Natural killer cell (primary cell): ENCODE results near the gene UGT1A8. TPM values are rescaled to one million over a fixed set of nuclear protein-coding genes. Genes with fewer than 3 reads are reported as not detected.

Source experiments
- ATAC-seq, 3 donors: fragments of 150-1000 bp in 2 of 3; fragments of 200-7000 bp in 1 of 3; cut with Tn5 transposase; 1 replicate in 1 of 3; 2 replicates in 2 of 3; pipeline ENCODE4 v1.10.0; 2021; ENCODE audit warnings: mild to moderate bottlenecking in 2 of 3, moderate library complexity in 2 of 3
- DNase-seq, 2 donors: peaks; one replicate each; pipeline versions ENCODE4 v3.0.0 to v3.0.0-alpha.2; 2013 to 2021; ENCODE audit warnings: mixed read lengths in 1 of 2
- H3K27ac ChIP-seq: one replicate; pipeline ENCODE4 v1.5.1; 2013; ENCODE audit warnings: mild to moderate bottlenecking, low read length
- H3K27me3 ChIP-seq: one replicate; pipeline ENCODE4 v1.6.1; 2013; ENCODE audit warnings: low read length; ENCODE audit not compliant: control insufficient read depth, insufficient read depth
- H3K36me3 ChIP-seq: one replicate; pipeline ENCODE4 v1.6.1; 2013; ENCODE audit warnings: low read length; ENCODE audit not compliant: control insufficient read depth, insufficient read depth
- H3K4me1 ChIP-seq: one replicate; pipeline ENCODE4 v1.6.1; 2013; ENCODE audit warnings: low read length; ENCODE audit not compliant: control insufficient read depth, insufficient read depth
- H3K4me3 ChIP-seq: one replicate; pipeline ENCODE4 v1.5.1; 2013; ENCODE audit warnings: low read length
- H3K9me3 ChIP-seq: one replicate; pipeline ENCODE4 v1.6.1; 2013; ENCODE audit warnings: low read length; ENCODE audit not compliant: control insufficient read depth, insufficient read depth
- H3K27ac Mint-ChIP-seq, 2 donors: one replicate each; pipeline ENCODE4 v1.8.0; 2022; ENCODE audit warnings: mild to moderate bottlenecking in 2 of 2, mixed read lengths in 2 of 2, moderate library complexity in 1 of 2
- H3K27me3 Mint-ChIP-seq, 2 donors: one replicate each; pipeline ENCODE4 v1.8.0; 2022; ENCODE audit warnings: low read depth in 2 of 2, mixed read lengths in 2 of 2
- H3K36me3 Mint-ChIP-seq: one replicate; pipeline ENCODE4 v1.8.0; 2022; ENCODE audit warnings: mixed read lengths
- H3K4me1 Mint-ChIP-seq, 2 donors: one replicate each; pipeline ENCODE4 v1.8.0; 2022; ENCODE audit warnings: mixed read lengths in 2 of 2
- H3K4me3 Mint-ChIP-seq: one replicate; pipeline ENCODE4 v1.8.0; 2022; ENCODE audit warnings: mild to moderate bottlenecking, moderate library complexity, mixed read lengths
- H3K9me3 Mint-ChIP-seq, 2 donors: one replicate each; pipeline ENCODE4 v1.8.0; 2022; ENCODE audit warnings: mixed read lengths in 2 of 2
- CTCF ChIP-seq: fragments of 200-600 bp; IDR thresholded peaks from one replicate; pipeline ENCODE4 v1.8.0; 2022; ENCODE audit warnings: antibody characterized with exemption
- WGBS: methylation state at CpG from one replicate; pipeline ENCODE4 v1.1.7; 2013; ENCODE audit warnings: missing lambda C conversion rate; ENCODE audit not compliant: insufficient coverage; 5-methylcytosine and 5-hydroxymethylcytosine counted together
- intact Hi-C: fragments of 100-400 bp; cut with micrococcal nuclease; formaldehyde crosslinking; loops from one replicate; pipeline ENCODE4 v1.14.2; 2022
- total RNA-seq, 4 donors: library from RNA; stranded (reverse); fragments of 120-200 nt in 1 of 4; gene quantifications; one replicate each; pipeline versions ENCODE4 v1.2.3 to v1.2.4, GENCODE V29; 2013 to 2022

Gene UGT1A8
- total RNA-seq, 3 donors from 2014 or later (not counting 1 experiment from before 2014, with no cell fraction given): not detected

- no peak overlapping the region for H3K4me3 Mint-ChIP-seq
- H3K9me3 Mint-ChIP-seq: no peaks in the 10 kb centered on the region
- 91% methylated on average over 4 of the region's 4 CpGs for WGBS
- Histone ChIP-seq H3K36me3 (no peaks in the 10 kb centered on the region), H3K4me1 (no peaks in the 10 kb centered on the region), H3K9me3 (no peaks in the 10 kb centered on the region), H3K4me3 (no peak overlapping the region), H3K27me3 (no peaks in the 10 kb centered on the region), H3K27ac (no peak overlapping the region)
- H3K27ac Mint-ChIP-seq: no peak overlapping the region
- no peaks in the 10 kb centered on the region for H3K4me1 Mint-ChIP-seq
- intact Hi-C loops: no loop called here
- H3K27me3 Mint-ChIP-seq: peaks cover 5 to 22% of the 10 kb centered on the region in 2 donors
- no peak for TF ChIP-seq CTCF
- DNase-seq (no peak), ATAC-seq (no peak)
- no peaks in the 10 kb centered on the region for H3K36me3 Mint-ChIP-seq
Observed at GRCh38 chr2:233680361-233681045, 63.1 kb downstream of the UGT1A8 start.

- Mint-ChIP-seq H3K27me3 (peaks cover 4 to 24% of the 10 kb centered on the region in 2 donors), H3K9me3 (no peaks in the 10 kb centered on the region), H3K27ac (no peak within 1 kb of the TSS), H3K4me1 (no peaks in the 10 kb centered on the region), H3K4me3 (no peak within 1 kb of the TSS), H3K36me3 (no peaks in the 10 kb centered on the region)
- no peaks in the 10 kb centered on the region for H3K36me3 ChIP-seq
- no peak for TF ChIP-seq CTCF
- ATAC-seq: peak in 1 of 3 donors; percentile 10
- no peak for DNase-seq
- no peaks in the 10 kb centered on the region for H3K4me1 ChIP-seq
- no peak within 1 kb of the TSS for H3K27ac ChIP-seq
- intact Hi-C loops: no loop called here
- H3K9me3 ChIP-seq: no peaks in the 10 kb centered on the region
- 95% methylated on average over 4 of the region's 5 CpGs for WGBS
- no peaks in the 10 kb centered on the region for H3K27me3 ChIP-seq
- no peak within 1 kb of the TSS for H3K4me3 ChIP-seq
Observed at GRCh38 chr2:233681521-233682099, 64.2 kb downstream of the UGT1A8 start, which contains the start of gene UGT1A7. Gene UGT1A7 (plus strand): TSS chr2:233681901. CDS start chr2:233681938, 37 bp downstream.

GRCh38 chr2:233684640-233685039 lies 67.2 kb downstream of the UGT1A8 start:
- Mint-ChIP-seq H3K4me1 (no peaks in the 10 kb centered on the region), H3K27me3 (peaks cover 11 to 38% of the 10 kb centered on the region in 2 donors), H3K36me3 (no peaks in the 10 kb centered on the region), H3K27ac (no peak overlapping the region), H3K9me3 (no peaks in the 10 kb centered on the region), H3K4me3 (no peak overlapping the region)
- TF ChIP-seq CTCF: no peak
- Histone ChIP-seq H3K27me3 (no peaks in the 10 kb centered on the region), H3K27ac (no peak overlapping the region), H3K4me3 (no peak overlapping the region), H3K4me1 (no peaks in the 10 kb centered on the region), H3K36me3 (no peaks in the 10 kb centered on the region), H3K9me3 (no peaks in the 10 kb centered on the region)
- no peak for DNase-seq
- intact Hi-C loops: no loop called here
- no peak for ATAC-seq
- 92% methylated on average over 1 of the region's 1 CpG for WGBS
